SK-N-SH treated with all-trans-retinoic acid at 6 μM for 48 hours (cell line): Measurements from ENCODE around the gene NAB1.

ENCODE experiments used
- ARNTL ChIP-seq: fragments of 450-650 bp; formaldehyde crosslinking; IDR thresholded peaks from 2 replicates; pipeline ENCODE4 v1.5.0; 2020; ENCODE audit warnings: low read depth, mild to moderate bottlenecking, moderate library complexity, borderline replicate concordance
- BACH2 ChIP-seq: fragments of 250-450 bp; sonication (Bioruptor Pico); IDR thresholded peaks from 2 replicates; pipeline ENCODE4 v1.9.0; 2021; ENCODE audit warnings: mild to moderate bottlenecking, borderline replicate concordance
- CSRNP3 ChIP-seq: fragments of 250-450 bp; sonication (Bioruptor Pico); IDR thresholded peaks from 2 replicates; pipeline ENCODE4 v1.5.1; 2021; ENCODE audit warnings: mild to moderate bottlenecking, moderate library complexity
- ZFP3 ChIP-seq: fragments of 250-450 bp; sonication (Bioruptor Pico); IDR thresholded peaks from 2 replicates; pipeline ENCODE4 v1.5.0; 2020; ENCODE audit warnings: mild to moderate bottlenecking, moderate library complexity

GRCh38 chr2:190713471-190713870, 64.6 kb downstream of the NAB1 start:
- TF ChIP-seq ZFP3 (CRISPR knock-in tag) (no peak), ARNTL (CRISPR knock-in tag) (no peak), BACH2 (CRISPR knock-in tag) (no peak), CSRNP3 (CRISPR knock-in tag) (no peak)
